AG10803 (cell line): ENCODE results near the gene PLEKHG3.

Source experiments
- DNase-seq: peaks from one replicate; pipeline ENCODE4 v3.0.0; 2010; ENCODE audit warnings: low read depth
- H3K4me3 ChIP-seq: 2 replicates; pipeline ENCODE4 v1.5.1; 2011; ENCODE audit warnings: mild to moderate bottlenecking, low read length, control low read depth
- CTCF ChIP-seq: conservative IDR thresholded peaks from 2 replicates; pipeline ENCODE4 v1.5.1; 2011; ENCODE audit warnings: mild to moderate bottlenecking, low read length, control low read depth, inconsistent platforms

Gene PLEKHG3

GRCh38 chr14:64767215-64767964 lies 63.2 kb downstream of the PLEKHG3 start:
- no peak for DNase-seq
- no peak for TF ChIP-seq CTCF
- H3K4me3 ChIP-seq, result no peak overlapping the region

- no peak for TF ChIP-seq CTCF
- no peak overlapping the region for H3K4me3 ChIP-seq
- DNase-seq, result no peak
Measured at GRCh38 chr14:64768401-64769095, 64.3 kb downstream of the PLEKHG3 start.

GRCh38 chr14:64769096-64770020 lies 65.1 kb downstream of the PLEKHG3 start:
- no peak for DNase-seq
- H3K4me3 ChIP-seq, result no peak overlapping the region
- TF ChIP-seq CTCF, result no peak

GRCh38 chr14:64770751-64771150 lies 66.5 kb downstream of the PLEKHG3 start:
- TF ChIP-seq CTCF, result no peak
- DNase-seq, result no peak
- H3K4me3 ChIP-seq, result no peak overlapping the region

GRCh38 chr14:64771161-64771560 lies 66.9 kb downstream of the PLEKHG3 start:
- DNase-seq, result no peak
- TF ChIP-seq CTCF, result no peak
- no peak overlapping the region for H3K4me3 ChIP-seq

GRCh38 chr14:64772397-64772950 lies 68.2 kb downstream of the PLEKHG3 start:
- no peak for DNase-seq
- TF ChIP-seq CTCF, result no peak
- no peak overlapping the region for H3K4me3 ChIP-seq
